H9 (cell line): Measurements from ENCODE around the gene SMIM13. TPM values are rescaled to one million over a fixed set of nuclear protein-coding genes. Genes with fewer than 3 reads are reported as not detected.

ENCODE experiments used
- DNase-seq: peaks from one replicate; pipeline ENCODE4 v3.0.0-alpha.2; 2017
- H2AFZ ChIP-seq: one replicate; pipeline ENCODE4 v1.6.1; 2013; ENCODE audit warnings: mild to moderate bottlenecking, low read length, control low read depth, moderate library complexity
- H2AK5ac ChIP-seq: 2 replicates; pipeline ENCODE4 v1.6.1; 2013; ENCODE audit warnings: low read length, control low read depth, mixed read lengths; ENCODE audit not compliant: insufficient read length
- H2BK120ac ChIP-seq: one replicate; pipeline ENCODE4 v1.6.1; 2013; ENCODE audit warnings: low read depth, mild to moderate bottlenecking, low read length, control low read depth, inconsistent platforms; ENCODE audit not compliant: poor library complexity, severe bottlenecking
- H2BK12ac ChIP-seq: 2 replicates; pipeline ENCODE4 v1.6.1; 2013; ENCODE audit warnings: low read length, control low read depth, mixed read lengths, low read depth; ENCODE audit not compliant: insufficient read length
- H2BK15ac ChIP-seq: 2 replicates; pipeline ENCODE4 v1.6.1; 2013; ENCODE audit warnings: low read depth, low read length, control low read depth
- H2BK20ac ChIP-seq: one replicate; pipeline ENCODE4 v1.6.1; 2013; ENCODE audit warnings: low read depth, mild to moderate bottlenecking, low read length, control low read depth, inconsistent platforms; ENCODE audit not compliant: poor library complexity, severe bottlenecking
- H2BK5ac ChIP-seq: 2 replicates; pipeline ENCODE4 v1.6.1; 2013; ENCODE audit warnings: low read length, control low read depth, mixed read lengths; ENCODE audit not compliant: insufficient read length
- H3K14ac ChIP-seq: 2 replicates; pipeline ENCODE4 v1.6.1; 2013; ENCODE audit warnings: low read length, control low read depth; ENCODE audit not compliant: insufficient read depth
- H3K18ac ChIP-seq: 2 replicates; pipeline ENCODE4 v1.6.1; 2013; ENCODE audit warnings: low read depth, mild to moderate bottlenecking, mixed read lengths, low read length, control low read depth; ENCODE audit not compliant: insufficient read length
- H3K23ac ChIP-seq: 2 replicates; pipeline ENCODE4 v1.6.1; 2013; ENCODE audit warnings: low read length, control low read depth, mixed read lengths, low read depth; ENCODE audit not compliant: insufficient read length
- H3K23me2 ChIP-seq: 2 replicates; pipeline ENCODE4 v1.6.1; 2013; ENCODE audit warnings: low read depth, mild to moderate bottlenecking, mixed read lengths, low read length, control low read depth; ENCODE audit not compliant: insufficient read length, poor library complexity, severe bottlenecking
- H3K27ac ChIP-seq: 2 replicates; pipeline ENCODE4 v1.5.1; 2013; ENCODE audit warnings: low read length, control low read depth, mixed read lengths, low read depth; ENCODE audit not compliant: insufficient read length
- H3K27me3 ChIP-seq: 2 replicates; pipeline ENCODE4 v1.6.1; 2013; ENCODE audit warnings: low read length, control low read depth, inconsistent platforms; ENCODE audit not compliant: insufficient read depth
- H3K4ac ChIP-seq: 2 replicates; pipeline ENCODE4 v1.6.1; 2013; ENCODE audit warnings: low read depth, mild to moderate bottlenecking, control low read depth, inconsistent platforms, low read length, moderate library complexity
- H3K4me1 ChIP-seq: 2 replicates; pipeline ENCODE4 v1.6.1; 2013; ENCODE audit warnings: low read length, control low read depth, inconsistent platforms; ENCODE audit not compliant: insufficient read depth
- H3K4me2 ChIP-seq: 2 replicates; pipeline ENCODE4 v1.6.1; 2013; ENCODE audit warnings: low read length, control low read depth, mixed read lengths; ENCODE audit not compliant: insufficient read length, insufficient read depth
- H3K56ac ChIP-seq: 2 replicates; pipeline ENCODE4 v1.6.1; 2013; ENCODE audit warnings: low read depth, mild to moderate bottlenecking, mixed read lengths, low read length, control low read depth; ENCODE audit not compliant: insufficient read length
- H3K79me1 ChIP-seq: 2 replicates; pipeline ENCODE4 v1.6.1; 2013; ENCODE audit warnings: low read depth, mild to moderate bottlenecking, moderate library complexity, low read length, control low read depth, inconsistent platforms; ENCODE audit not compliant: insufficient read depth, poor library complexity, severe bottlenecking
- H3K79me2 ChIP-seq: 2 replicates; pipeline ENCODE4 v1.6.1; 2013; ENCODE audit warnings: low read length, control low read depth, inconsistent platforms; ENCODE audit not compliant: insufficient read depth
- H3K9ac ChIP-seq: 2 replicates; pipeline ENCODE4 v1.6.1; 2013; ENCODE audit warnings: low read length, control low read depth, mixed read lengths; ENCODE audit not compliant: insufficient read length; ENCODE audit errors: extremely low read depth
- H3K9me3 ChIP-seq: one replicate; pipeline ENCODE4 v1.6.1; 2013; ENCODE audit warnings: low read depth, low read length, inconsistent platforms; ENCODE audit not compliant: control insufficient read depth
- H3T11ph ChIP-seq: one replicate; pipeline ENCODE4 v1.6.1; 2013; ENCODE audit warnings: mild to moderate bottlenecking, low read length, control low read depth, inconsistent platforms
- H4K20me1 ChIP-seq: one replicate; pipeline ENCODE4 v1.6.1; 2013; ENCODE audit not compliant: control insufficient read depth, insufficient read length, insufficient read depth
- H4K5ac ChIP-seq: 2 replicates; pipeline ENCODE4 v1.6.1; 2013; ENCODE audit warnings: low read depth, mild to moderate bottlenecking, mixed read lengths, low read length, control low read depth; ENCODE audit not compliant: insufficient read length
- H4K8ac ChIP-seq: replicated peaks from 2 replicates; pipeline ENCODE4 v1.6.1; 2013; ENCODE audit warnings: low read length, control low read depth, mixed read lengths, low read depth; ENCODE audit not compliant: insufficient read length
- H4K91ac ChIP-seq: 2 replicates; pipeline ENCODE4 v1.6.1; 2013; ENCODE audit warnings: low read depth, mild to moderate bottlenecking, moderate library complexity, mixed read lengths, low read length, control low read depth; ENCODE audit not compliant: insufficient read length
- H3K27ac Mint-ChIP-seq, 3 experiments: 2 replicates in 2 of 3; 3 replicates in 1 of 3; pipeline ENCODE4 v1.8.0; 2020 to 2021; ENCODE audit warnings: mixed read lengths in 3 of 3, mild to moderate bottlenecking in 1 of 3, moderate library complexity in 1 of 3
- H3K27me3 Mint-ChIP-seq: 2 replicates; pipeline ENCODE4 v1.8.0; 2021; ENCODE audit warnings: low read depth, mild to moderate bottlenecking, moderate library complexity, mixed read lengths
- H3K36me3 Mint-ChIP-seq, 3 experiments: 2 replicates in 2 of 3; 3 replicates in 1 of 3; pipeline ENCODE4 v1.8.0; 2020 to 2021; ENCODE audit warnings: low read depth in 3 of 3, mixed read lengths in 3 of 3; ENCODE audit not compliant: insufficient read depth in 1 of 3
- H3K4me1 Mint-ChIP-seq, 2 experiments: 2 replicates each; pipeline ENCODE4 v1.8.0; 2020; ENCODE audit warnings: mixed read lengths in 2 of 2
- H3K4me3 Mint-ChIP-seq, 2 experiments: 2 replicates in 1 of 2; 3 replicates in 1 of 2; pipeline ENCODE4 v1.8.0; 2020 to 2021; ENCODE audit warnings: mild to moderate bottlenecking in 2 of 2, mixed read lengths in 2 of 2, moderate library complexity in 1 of 2
- H3K9me3 Mint-ChIP-seq, 2 experiments: 2 replicates in 1 of 2; 3 replicates in 1 of 2; pipeline ENCODE4 v1.8.0; 2020; ENCODE audit warnings: mild to moderate bottlenecking in 2 of 2, mixed read lengths in 2 of 2, moderate library complexity in 1 of 2
- WGBS: extraction: QIAGEN DNeasy Blood & Tissue Kit; methylation state at CpG from one replicate; pipeline ENCODE4 v1.1.7; 2013; ENCODE audit warnings: missing lambda C conversion rate, low lambda C conversion rate, mixed read lengths; ENCODE audit not compliant: insufficient read length; ENCODE audit errors: extremely low coverage; 5-methylcytosine and 5-hydroxymethylcytosine counted together
- total RNA-seq: library from RNA; stranded (reverse); gene quantifications from 2 replicates; pipeline ENCODE4 v1.2.1, GENCODE V29; 2021
- TF ChIP-seq, protein P1 (sequence below): fragments of 200-600 bp; sonication (generic); conservative IDR thresholded peaks from 3 replicates; pipeline ENCODE4 v1.8.0; 2021; ENCODE audit warnings: antibody characterized with exemption, mild to moderate bottlenecking

SMIM13 gene
- total RNA-seq, 1 experiment from 2014 or later, result 10.6 TPM

DNA sequence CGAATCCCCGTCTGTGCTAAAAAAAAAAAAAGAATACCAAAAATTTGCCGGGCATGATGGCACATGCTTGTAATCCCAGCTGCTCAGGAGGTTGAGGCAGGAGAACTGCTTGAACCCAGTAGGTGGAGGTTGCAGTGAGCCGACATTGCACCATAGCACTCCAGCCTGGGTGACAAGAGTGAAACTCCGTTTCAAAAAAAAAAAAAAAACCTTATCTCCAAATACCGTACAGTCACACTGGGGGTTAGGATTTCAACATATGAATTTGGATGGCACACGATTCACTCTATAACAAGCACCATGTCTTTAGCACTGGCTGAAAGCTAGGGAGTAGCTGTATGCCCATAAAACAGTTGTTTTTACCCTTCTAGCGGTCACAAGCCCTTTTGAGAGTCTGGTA lies 3.8 kb downstream of the SMIM13 start:
- no peak overlapping the region for H2BK5ac ChIP-seq
- H3K79me1 ChIP-seq, result no peaks in the 10 kb centered on the region
- DNase-seq, result no peak
- H3K27me3 ChIP-seq, result no peaks in the 10 kb centered on the region
- H3K4ac ChIP-seq, result no peak overlapping the region
- no peak overlapping the region for H4K8ac ChIP-seq
- Mint-ChIP-seq H3K9me3 (peaks cover 0 to 2% of the 10 kb centered on the region in 2 experiments; a peak in 2 of 5 replicates), H3K27ac (no peak overlapping the region), H3K27me3 (no peaks in the 10 kb centered on the region; the same call in 1 of the 2 replicates), H3K4me3 (no peak overlapping the region), H3K36me3 (peaks cover 17 to 31% (median 19%) of the 10 kb centered on the region in 3 experiments), H3K4me1 (peaks cover 35 to 37% of the 10 kb centered on the region in 2 experiments)
- H3K18ac ChIP-seq, result no peak overlapping the region
- no peak overlapping the region for H2BK120ac ChIP-seq
- H3K14ac ChIP-seq, result no peak overlapping the region
- no peak overlapping the region for H3K4me2 ChIP-seq
- H4K91ac ChIP-seq, result no peak overlapping the region
- H2AK5ac ChIP-seq, result no peak overlapping the region
- H4K5ac ChIP-seq, result no peak overlapping the region
- H3T11ph ChIP-seq, result no peak overlapping the region
- H3K23me2 ChIP-seq, result peaks cover 8% of the 10 kb centered on the region
- WGBS, result no CpG with 5 or more reads among the region's 8 CpGs
- peaks cover 7% of the 10 kb centered on the region; the same call in 1 of the 2 replicates for H3K4me1 ChIP-seq
- no peak overlapping the region for H3K27ac ChIP-seq
- no peak overlapping the region for H2BK20ac ChIP-seq
- no peak overlapping the region for H2BK15ac ChIP-seq
- no peak overlapping the region for H2BK12ac ChIP-seq
- H3K9ac ChIP-seq, result no peak overlapping the region
- TF ChIP-seq, protein P1, sequence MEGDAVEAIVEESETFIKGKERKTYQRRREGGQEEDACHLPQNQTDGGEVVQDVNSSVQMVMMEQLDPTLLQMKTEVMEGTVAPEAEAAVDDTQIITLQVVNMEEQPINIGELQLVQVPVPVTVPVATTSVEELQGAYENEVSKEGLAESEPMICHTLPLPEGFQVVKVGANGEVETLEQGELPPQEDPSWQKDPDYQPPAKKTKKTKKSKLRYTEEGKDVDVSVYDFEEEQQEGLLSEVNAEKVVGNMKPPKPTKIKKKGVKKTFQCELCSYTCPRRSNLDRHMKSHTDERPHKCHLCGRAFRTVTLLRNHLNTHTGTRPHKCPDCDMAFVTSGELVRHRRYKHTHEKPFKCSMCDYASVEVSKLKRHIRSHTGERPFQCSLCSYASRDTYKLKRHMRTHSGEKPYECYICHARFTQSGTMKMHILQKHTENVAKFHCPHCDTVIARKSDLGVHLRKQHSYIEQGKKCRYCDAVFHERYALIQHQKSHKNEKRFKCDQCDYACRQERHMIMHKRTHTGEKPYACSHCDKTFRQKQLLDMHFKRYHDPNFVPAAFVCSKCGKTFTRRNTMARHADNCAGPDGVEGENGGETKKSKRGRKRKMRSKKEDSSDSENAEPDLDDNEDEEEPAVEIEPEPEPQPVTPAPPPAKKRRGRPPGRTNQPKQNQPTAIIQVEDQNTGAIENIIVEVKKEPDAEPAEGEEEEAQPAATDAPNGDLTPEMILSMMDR, result no peak
- no peaks in the 10 kb centered on the region for H3K9me3 ChIP-seq
- no peaks in the 10 kb centered on the region for H4K20me1 ChIP-seq
- H2AFZ ChIP-seq, result no peak overlapping the region
- H3K56ac ChIP-seq, result no peak overlapping the region
- H3K79me2 ChIP-seq, result peaks cover 14% of the 10 kb centered on the region; the same call in 1 of the 2 replicates
- H3K23ac ChIP-seq, result no peak overlapping the region
